SU-DHL-6 (cell line): Measurements from ENCODE around the gene ATP5F1D.

Experiments used
- H2AFZ ChIP-seq: fragments of 200-600 bp; sonication (generic); 2 replicates; pipeline ENCODE4 v1.6.1; 2014; ENCODE audit warnings: low read depth, mild to moderate bottlenecking, moderate library complexity, mixed read lengths, antibody characterized with exemption, low read length; ENCODE audit not compliant: severe bottlenecking
- H3F3A ChIP-seq: fragments of 200-600 bp; shearing (Covaris generic); 2 replicates; pipeline ENCODE4 v1.6.0; 2016; ENCODE audit warnings: antibody characterized with exemption, mild to moderate bottlenecking; ENCODE audit not compliant: insufficient read depth
- H3K27ac ChIP-seq: fragments of 200-600 bp; sonication (generic); 2 replicates; pipeline ENCODE4 v1.5.1; 2016; ENCODE audit warnings: low read depth, mild to moderate bottlenecking, low read length, moderate library complexity, mixed read lengths
- H3K27me3 ChIP-seq: fragments of 200-600 bp; sonication (generic), shearing (Covaris generic); 2 replicates; pipeline ENCODE4 v1.6.0; 2014; ENCODE audit warnings: mild to moderate bottlenecking, low read length
- H3K36me3 ChIP-seq: fragments of 200-600 bp; sonication (generic); 2 replicates; pipeline ENCODE4 v1.6.1; 2014; ENCODE audit warnings: mild to moderate bottlenecking, low read length, mixed read lengths
- H3K4me2 ChIP-seq: fragments of 300-600, 200-600 bp; shearing (Covaris generic), sonication (generic); 2 replicates; pipeline ENCODE4 v1.6.0; 2014; ENCODE audit warnings: low read length, low read depth, mild to moderate bottlenecking; ENCODE audit not compliant: poor library complexity, severe bottlenecking
- H3K4me3 ChIP-seq: fragments of 200-600 bp; sonication (generic); 2 replicates; pipeline ENCODE4 v1.5.1; 2014; ENCODE audit warnings: antibody characterized with exemption, low read length, mild to moderate bottlenecking, mixed read lengths; ENCODE audit not compliant: insufficient read depth, poor library complexity, severe bottlenecking
- H3K79me2 ChIP-seq: fragments of 200-600 bp; sonication (generic); 2 replicates; pipeline ENCODE4 v1.6.1; 2014; ENCODE audit warnings: mild to moderate bottlenecking, low read length, moderate library complexity; ENCODE audit not compliant: insufficient read depth
- H3K9ac ChIP-seq: fragments of 200-600 bp; sonication (generic); 2 replicates; pipeline ENCODE4 v1.7.0; 2014; ENCODE audit warnings: mild to moderate bottlenecking, low read length
- H3K9me2 ChIP-seq: fragments of 200-600 bp; sonication (generic); replicated peaks from 2 replicates; pipeline ENCODE4 v1.6.1; 2014; ENCODE audit warnings: low read length; ENCODE audit not compliant: insufficient read depth
- H3K9me3 ChIP-seq: fragments of 200-600 bp; sonication (generic); 2 replicates; pipeline ENCODE4 v1.6.1; 2014; ENCODE audit warnings: low read length, mixed read lengths; ENCODE audit not compliant: insufficient read depth
- H4K20me1 ChIP-seq: fragments of 200-600 bp; sonication (generic); 2 replicates; pipeline ENCODE4 v1.6.1; 2014; ENCODE audit warnings: low read depth, mild to moderate bottlenecking, antibody characterized with exemption, low read length, moderate library complexity, mixed read lengths
- CTCF ChIP-seq: fragments of 200-600 bp; sonication (generic); IDR thresholded peaks from one replicate; pipeline ENCODE4 v1.5.1; 2017; ENCODE audit warnings: antibody characterized with exemption, mild to moderate bottlenecking, low read length, moderate library complexity; ENCODE audit not compliant: insufficient read depth, poor library complexity, severe bottlenecking
- EZH2phosphoT487 ChIP-seq: fragments of 200-600 bp; sonication (generic), shearing (Covaris generic); conservative IDR thresholded peaks from 2 replicates; pipeline ENCODE4 v1.6.1; 2018; ENCODE audit warnings: mild to moderate bottlenecking, antibody characterized with exemption, low read length, moderate library complexity, mixed read lengths

Gene ATP5F1D

GRCh38 chr19:1259876-1260748 is 18.6 kb downstream of the ATP5F1D start:
- no peak overlapping the region for H2AFZ ChIP-seq
- peaks cover 63% of the 10 kb centered on the region for H3F3A ChIP-seq
- H3K9me2 ChIP-seq, result no peaks in the 10 kb centered on the region
- H3K4me3 ChIP-seq, result peak overlapping the region; percentile 39
- no peaks in the 10 kb centered on the region for H4K20me1 ChIP-seq
- peak overlapping the region; percentile 56 for H3K9ac ChIP-seq
- H3K9me3 ChIP-seq, result no peaks in the 10 kb centered on the region
- TF ChIP-seq CTCF, result no peak
- TF ChIP-seq EZH2phosphoT487, result no peak
- no peaks in the 10 kb centered on the region for H3K36me3 ChIP-seq
- H3K27ac ChIP-seq, result peak overlapping the region; percentile 91
- no peaks in the 10 kb centered on the region for H3K79me2 ChIP-seq
- no peaks in the 10 kb centered on the region for H3K27me3 ChIP-seq
- H3K4me2 ChIP-seq, result peak overlapping the region; percentile 70

- no peaks in the 10 kb centered on the region for H3K27me3 ChIP-seq
- H3K9me2 ChIP-seq, result no peaks in the 10 kb centered on the region
- H4K20me1 ChIP-seq, result no peaks in the 10 kb centered on the region
- no peaks in the 10 kb centered on the region for H3K79me2 ChIP-seq
- H2AFZ ChIP-seq, result no peak overlapping the region
- H3K36me3 ChIP-seq, result no peaks in the 10 kb centered on the region
- H3K9ac ChIP-seq, result peak overlapping the region; percentile 90
- TF ChIP-seq EZH2phosphoT487 (no peak), CTCF (no peak)
- H3K4me3 ChIP-seq, result peak overlapping the region; percentile 84
- H3K27ac ChIP-seq, result peak overlapping the region; percentile 91
- peak overlapping the region; percentile 91 for H3K4me2 ChIP-seq
- H3K9me3 ChIP-seq, result no peaks in the 10 kb centered on the region
- H3F3A ChIP-seq, result peaks cover 69% of the 10 kb centered on the region
These were observed 19.4 kb downstream of the ATP5F1D start for GRCh38 chr19:1260749-1261537.

GRCh38 chr19:1261538-1261797 is 19.9 kb downstream of the ATP5F1D start:
- Histone ChIP-seq H3F3A (peaks cover 72% of the 10 kb centered on the region), H3K9me2 (no peaks in the 10 kb centered on the region), H2AFZ (no peak overlapping the region), H3K36me3 (no peaks in the 10 kb centered on the region), H4K20me1 (no peaks in the 10 kb centered on the region), H3K27ac (peak overlapping the region; percentile 86), H3K79me2 (no peaks in the 10 kb centered on the region), H3K9ac (peak overlapping the region; percentile 90), H3K27me3 (no peaks in the 10 kb centered on the region), H3K4me3 (peak overlapping the region; percentile 84), H3K9me3 (no peaks in the 10 kb centered on the region), H3K4me2 (peak overlapping the region; percentile 91)
- no peak for TF ChIP-seq CTCF
- no peak for TF ChIP-seq EZH2phosphoT487
